Sigmoid colon (tissue), 7 donors: Measurements from ENCODE around the gene ESRRB. TPM values are rescaled to one million over a fixed set of nuclear protein-coding genes. Genes with fewer than 3 reads are reported as not detected.

Experiments used
- DNase-seq: peaks from one replicate; pipeline ENCODE4 v3.0.0-alpha.2; 2019
- H3K27ac ChIP-seq, 4 donors: fragments of 200-600 bp; sonication (generic); one replicate each; pipeline ENCODE4 v1.5.1; 2016 to 2019; ENCODE audit warnings: mild to moderate bottlenecking in 1 of 4
- H3K27me3 ChIP-seq, 3 donors: fragments of 200-600 bp; sonication (generic); one replicate each; pipeline ENCODE4 v1.5.1; 2019; ENCODE audit warnings: mild to moderate bottlenecking in 1 of 3
- H3K36me3 ChIP-seq, 4 donors: fragments of 200-600 bp; sonication (generic); one replicate each; pipeline ENCODE4 v1.5.1; 2016 to 2019
- H3K4me1 ChIP-seq, 4 donors: fragments of 200-600 bp; sonication (generic); one replicate each; pipeline ENCODE4 v1.5.1; 2017 to 2019
- H3K4me3 ChIP-seq, 4 donors: fragments of 200-600 bp; sonication (generic); one replicate each; pipeline ENCODE4 v1.5.1; 2017 to 2019; ENCODE audit warnings: mild to moderate bottlenecking in 2 of 4, moderate library complexity in 1 of 4
- H3K9me3 ChIP-seq, 4 donors: fragments of 200-600 bp in 3 of 4; sonication (generic) in 3 of 4; one replicate each; pipeline versions ENCODE4 v1.5.1 to v1.6.1; 2013 to 2019
- CTCF ChIP-seq, 4 experiments: fragments of 450-650 bp in 3 of 4; fragments of 200-600 bp in 1 of 4; IDR thresholded peaks; one replicate each; pipeline ENCODE4 v1.5.1; 2016 to 2019; ENCODE audit warnings: antibody characterized with exemption in 4 of 4, mild to moderate bottlenecking in 3 of 4, moderate library complexity in 2 of 4
- EP300 ChIP-seq, 4 donors: sonication (generic); formaldehyde crosslinking; IDR thresholded peaks; one replicate each; pipeline ENCODE4 v1.6.1; 2017; ENCODE audit warnings: antibody characterized with exemption in 4 of 4
- POLR2A ChIP-seq, 2 donors: fragments of 450-650 bp; IDR thresholded peaks; one replicate each; pipeline ENCODE4 v1.6.1; 2016; ENCODE audit warnings: antibody characterized with exemption in 2 of 2, mild to moderate bottlenecking in 2 of 2, moderate library complexity in 2 of 2
- POLR2AphosphoS5 ChIP-seq, 4 donors: sonication (generic); formaldehyde crosslinking; IDR thresholded peaks; one replicate each; pipeline ENCODE4 v1.6.1; 2017; ENCODE audit warnings: antibody characterized with exemption in 4 of 4
- WGBS, 2 donors: extraction: QIAGEN DNeasy Blood & Tissue Kit; methylation state at CpG; one replicate each; pipeline ENCODE4 v1.1.7; 2013; 5-methylcytosine and 5-hydroxymethylcytosine counted together
- intact Hi-C: fragments of 100-400 bp; cut with DNase I; formaldehyde crosslinking; loops from one replicate; pipeline ENCODE4 v1.15.1; 2023
- polyA plus RNA-seq, 3 donors: library from polyadenylated mRNA; stranded (reverse); fragments of 200-250 nt; gene quantifications; one replicate each; pipeline ENCODE4 v1.2.3, GENCODE V29; 2013
- total RNA-seq, 4 donors: library from RNA; depleted of rRNA; stranded (reverse); fragments of >200 nt; gene quantifications; one replicate each; pipeline ENCODE4 v1.1.0, GENCODE V29; 2016
- donor health status: healthy with polysubstance abuse.
- donor health status: Bipolar disorder and iron deficiency.
- donor health status: healthy.

The ESRRB gene
- total and polyA plus RNA-seq, 7 donors = under 0.01 to 0.04 TPM; not detected in 5

- Histone ChIP-seq H3K9me3 (no peaks in the 10 kb centered on the region), H3K27me3 (no peaks in the 10 kb centered on the region), H3K36me3 (no peaks in the 10 kb centered on the region), H3K4me3 (no peak overlapping the region), H3K27ac (no peak overlapping the region), H3K4me1 (no peaks in the 10 kb centered on the region)
- 91 to 92% methylated on average over 3 of the region's 3 CpGs for WGBS, 2 donors
- DNase-seq = no peak
- TF ChIP-seq POLR2A (IDR thresholded peaks at IDR 0.05) = no peak
- no peak for TF ChIP-seq CTCF (IDR thresholded peaks at IDR 0.05)
- no peak for TF ChIP-seq POLR2AphosphoS5 (IDR thresholded peaks at IDR 0.05)
- TF ChIP-seq EP300 (IDR thresholded peaks at IDR 0.05) = no peak
- intact Hi-C loops = no loop called here
Measured at GRCh38 chr14:76489667-76490066, 113.7 kb downstream of the ESRRB start.

GRCh38 chr14:76490111-76490510, 114.2 kb downstream of the ESRRB start:
- no peak for TF ChIP-seq POLR2AphosphoS5 (IDR thresholded peaks at IDR 0.05)
- TF ChIP-seq POLR2A (IDR thresholded peaks at IDR 0.05) = no peak
- no peak for TF ChIP-seq EP300 (IDR thresholded peaks at IDR 0.05)
- TF ChIP-seq CTCF (IDR thresholded peaks at IDR 0.05) = no peak
- no peaks in the 10 kb centered on the region for H3K27me3 ChIP-seq
- WGBS, 2 donors = 68 to 81% methylated on average over 2 of the region's 2 CpGs
- no peak overlapping the region for H3K4me3 ChIP-seq
- H3K36me3 ChIP-seq = no peaks in the 10 kb centered on the region
- H3K27ac ChIP-seq = no peak overlapping the region
- intact Hi-C loops = no loop called here
- no peaks in the 10 kb centered on the region for H3K9me3 ChIP-seq
- H3K4me1 ChIP-seq = no peaks in the 10 kb centered on the region
- DNase-seq = no peak

- no peaks in the 10 kb centered on the region for H3K4me1 ChIP-seq
- no peak overlapping the region for H3K27ac ChIP-seq
- no peaks in the 10 kb centered on the region for H3K27me3 ChIP-seq
- DNase-seq = no peak
- no peak overlapping the region for H3K4me3 ChIP-seq
- WGBS, 2 donors = 49 to 60% methylated on average over 10 of the region's 10 CpGs
- no peak for TF ChIP-seq EP300 (IDR thresholded peaks at IDR 0.05)
- TF ChIP-seq POLR2A (IDR thresholded peaks at IDR 0.05) = no peak
- no peak for TF ChIP-seq CTCF (IDR thresholded peaks at IDR 0.05)
- intact Hi-C loops = no loop called here
- no peaks in the 10 kb centered on the region for H3K36me3 ChIP-seq
- H3K9me3 ChIP-seq = no peaks in the 10 kb centered on the region
Measured at GRCh38 chr14:76490735-76491134, 114.8 kb downstream of the ESRRB start.

- H3K4me3 ChIP-seq = no peak overlapping the region
- WGBS, 2 donors = 74 to 87% methylated on average over 22 of the region's 22 CpGs
- H3K4me1 ChIP-seq = no peaks in the 10 kb centered on the region
- no peaks in the 10 kb centered on the region for H3K9me3 ChIP-seq
- intact Hi-C loops = no loop called here
- TF ChIP-seq POLR2AphosphoS5 (IDR thresholded peaks at IDR 0.05) (no peak), EP300 (IDR thresholded peaks at IDR 0.05) (no peak), POLR2A (IDR thresholded peaks at IDR 0.05) (no peak)
- no peak for DNase-seq
- H3K27ac ChIP-seq = no peak overlapping the region
- H3K27me3 ChIP-seq = no peaks in the 10 kb centered on the region
- no peaks in the 10 kb centered on the region for H3K36me3 ChIP-seq
Measured at GRCh38 chr14:76491172-76491930, 115.4 kb downstream of the ESRRB start.

- no peaks in the 10 kb centered on the region for H3K4me1 ChIP-seq
- no peak overlapping the region for H3K27ac ChIP-seq
- no peaks in the 10 kb centered on the region for H3K27me3 ChIP-seq
- no peaks in the 10 kb centered on the region for H3K36me3 ChIP-seq
- H3K4me3 ChIP-seq = no peak overlapping the region
- 88 to 90% methylated on average over 2 of the region's 2 CpGs for WGBS, 2 donors
- DNase-seq = no peak
- TF ChIP-seq EP300 (IDR thresholded peaks at IDR 0.05) = no peak
- no peak for TF ChIP-seq POLR2A (IDR thresholded peaks at IDR 0.05)
- no peak for TF ChIP-seq CTCF (IDR thresholded peaks at IDR 0.05)
- no peak for TF ChIP-seq POLR2AphosphoS5 (IDR thresholded peaks at IDR 0.05)
- intact Hi-C loops = no loop called here
- H3K9me3 ChIP-seq = no peaks in the 10 kb centered on the region
Measured at GRCh38 chr14:76495983-76496382, 120.0 kb downstream of the ESRRB start.
